ENCODE measurements around the gene KDM4B.
"Not testable (repeated sequence)": the region's sequence is repeated elsewhere in the genome, so short reads cannot be mapped to it uniquely, and the experiment has no call there.

The KDM4B gene

DNA sequence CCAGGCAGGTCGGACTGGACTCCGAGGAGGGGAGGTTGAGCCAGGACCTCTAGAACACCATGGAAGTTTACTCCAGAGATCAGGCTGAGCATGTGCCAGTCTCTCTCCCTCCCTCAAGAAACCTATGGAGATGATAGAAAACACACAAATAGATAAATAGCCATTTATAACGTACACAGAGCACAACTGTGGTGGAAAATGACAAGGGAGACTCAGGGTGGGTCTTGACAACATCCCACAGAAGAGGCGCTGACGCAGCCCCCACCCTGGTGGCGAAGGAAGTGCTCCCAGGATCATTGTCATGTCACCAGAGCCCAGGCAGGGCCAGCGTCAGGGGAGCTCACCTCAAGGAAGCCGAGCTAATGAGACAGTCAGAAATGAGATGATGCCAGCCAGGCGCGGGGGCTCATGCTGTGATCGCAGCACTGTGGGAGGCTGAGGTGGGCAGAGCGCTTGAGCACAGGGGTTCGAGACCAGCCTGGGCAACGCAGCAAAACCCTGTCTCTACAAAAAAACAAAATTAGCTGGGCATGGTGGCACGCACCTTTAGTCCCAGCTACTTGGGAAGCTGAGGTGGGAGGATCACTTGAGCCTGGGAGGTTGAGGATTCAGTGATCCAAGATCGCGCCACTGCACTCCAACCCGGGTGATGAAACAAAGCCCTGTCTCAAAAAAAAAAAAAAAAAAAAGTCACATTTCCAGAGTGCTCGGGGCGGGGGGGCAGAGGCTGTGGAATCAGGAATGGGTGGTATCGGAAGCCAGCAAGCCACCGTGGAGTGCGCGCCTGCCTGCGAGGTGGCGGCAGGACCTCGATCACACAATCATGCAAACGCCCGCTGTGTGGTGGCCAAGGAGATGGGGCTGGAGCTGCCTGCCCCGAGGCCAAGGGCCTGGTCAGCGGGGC, 178.4 kb downstream of the KDM4B start:
- no peak for DNase-seq (ENCODE audit: low read depth in 2 of 2, low spot score in 1 of 2)

DNA sequence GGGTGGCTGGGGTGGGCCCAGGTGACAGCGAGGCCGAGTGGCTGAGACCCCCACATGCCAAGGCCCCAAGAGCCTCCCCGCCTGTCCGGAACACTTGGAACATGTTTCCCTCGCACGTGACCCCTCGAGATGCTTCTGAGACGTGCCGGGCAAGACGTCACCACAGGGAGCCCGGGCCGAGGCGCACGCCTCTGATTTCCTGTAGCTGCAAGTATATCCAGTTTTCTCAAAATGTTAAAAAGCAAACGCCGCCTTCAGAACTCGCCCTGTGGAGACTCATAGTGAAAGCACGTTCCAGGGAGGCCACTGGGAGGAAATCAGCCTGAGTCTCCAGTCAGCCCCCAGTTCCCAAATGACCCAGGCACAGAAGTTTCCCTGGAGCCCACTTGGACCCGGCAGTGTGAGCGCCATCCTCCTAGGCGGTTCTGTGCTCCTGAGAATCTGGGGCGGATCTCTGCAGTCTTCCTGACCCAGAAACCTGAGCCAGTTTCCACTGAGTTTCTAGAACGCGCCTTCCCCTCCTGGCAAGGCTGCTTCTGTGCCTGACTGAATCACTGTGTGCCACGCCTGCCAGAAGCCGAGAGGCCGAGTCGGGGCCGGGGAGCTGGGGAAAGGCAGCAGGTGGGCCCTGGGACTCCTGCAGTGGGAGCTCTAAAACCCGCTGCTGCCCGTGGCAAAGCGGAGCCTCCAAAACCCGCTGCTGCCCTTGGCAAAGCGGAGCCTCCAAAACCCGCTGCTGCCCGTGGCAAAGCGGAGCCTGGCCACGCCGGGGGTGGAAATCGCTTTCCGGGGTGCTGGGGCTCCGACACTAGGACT, 179.3 kb downstream of the KDM4B start:
- DNase-seq (ENCODE audit: low read depth in 2 of 2, low spot score in 1 of 2) = no peak

DNA sequence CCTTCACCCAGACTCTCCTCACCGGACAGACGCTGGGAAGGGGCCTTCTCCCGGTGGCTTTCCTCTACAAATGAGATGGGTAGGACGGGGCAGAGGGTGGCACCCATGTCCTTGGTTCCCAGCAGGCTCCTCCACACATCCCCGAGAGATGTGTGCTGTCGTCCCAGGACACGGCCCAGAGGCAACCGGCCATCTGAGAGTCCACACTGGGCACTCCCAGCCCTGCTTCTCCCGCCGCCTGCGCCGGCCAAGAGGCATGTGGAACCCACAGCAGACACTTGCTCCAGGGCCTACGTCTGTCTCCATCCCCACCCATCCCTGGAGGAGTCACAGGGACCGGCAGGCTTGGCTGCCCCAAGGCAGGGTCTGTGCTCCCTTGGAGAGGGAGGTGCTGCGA, 179.9 kb downstream of the KDM4B start:
- no peak for DNase-seq (ENCODE audit: low read depth in 2 of 2, low spot score in 1 of 2)

DNA sequence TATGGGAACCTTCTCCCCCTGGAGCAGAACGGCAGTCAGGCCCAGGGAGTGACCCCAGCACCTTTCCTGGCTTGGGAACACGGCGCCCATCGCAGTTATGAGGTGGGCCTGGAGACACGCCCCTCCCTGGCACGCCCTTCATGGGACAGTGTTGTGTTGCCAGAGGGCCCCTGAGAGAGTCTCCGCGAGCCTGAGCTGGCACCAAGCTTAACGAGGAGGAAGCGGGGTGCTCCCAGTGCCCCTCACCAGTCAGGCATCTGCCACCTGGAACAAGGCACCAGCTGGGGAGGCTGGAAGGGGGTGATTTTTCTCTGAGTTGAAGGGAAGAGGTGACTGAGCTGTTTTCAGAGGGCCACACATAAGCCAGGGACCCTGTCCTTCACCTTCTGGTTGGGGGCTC, 180.6 kb downstream of the KDM4B start:
- DNase-seq (ENCODE audit: low read depth in 2 of 2, low spot score in 1 of 2) = no peak

DNA sequence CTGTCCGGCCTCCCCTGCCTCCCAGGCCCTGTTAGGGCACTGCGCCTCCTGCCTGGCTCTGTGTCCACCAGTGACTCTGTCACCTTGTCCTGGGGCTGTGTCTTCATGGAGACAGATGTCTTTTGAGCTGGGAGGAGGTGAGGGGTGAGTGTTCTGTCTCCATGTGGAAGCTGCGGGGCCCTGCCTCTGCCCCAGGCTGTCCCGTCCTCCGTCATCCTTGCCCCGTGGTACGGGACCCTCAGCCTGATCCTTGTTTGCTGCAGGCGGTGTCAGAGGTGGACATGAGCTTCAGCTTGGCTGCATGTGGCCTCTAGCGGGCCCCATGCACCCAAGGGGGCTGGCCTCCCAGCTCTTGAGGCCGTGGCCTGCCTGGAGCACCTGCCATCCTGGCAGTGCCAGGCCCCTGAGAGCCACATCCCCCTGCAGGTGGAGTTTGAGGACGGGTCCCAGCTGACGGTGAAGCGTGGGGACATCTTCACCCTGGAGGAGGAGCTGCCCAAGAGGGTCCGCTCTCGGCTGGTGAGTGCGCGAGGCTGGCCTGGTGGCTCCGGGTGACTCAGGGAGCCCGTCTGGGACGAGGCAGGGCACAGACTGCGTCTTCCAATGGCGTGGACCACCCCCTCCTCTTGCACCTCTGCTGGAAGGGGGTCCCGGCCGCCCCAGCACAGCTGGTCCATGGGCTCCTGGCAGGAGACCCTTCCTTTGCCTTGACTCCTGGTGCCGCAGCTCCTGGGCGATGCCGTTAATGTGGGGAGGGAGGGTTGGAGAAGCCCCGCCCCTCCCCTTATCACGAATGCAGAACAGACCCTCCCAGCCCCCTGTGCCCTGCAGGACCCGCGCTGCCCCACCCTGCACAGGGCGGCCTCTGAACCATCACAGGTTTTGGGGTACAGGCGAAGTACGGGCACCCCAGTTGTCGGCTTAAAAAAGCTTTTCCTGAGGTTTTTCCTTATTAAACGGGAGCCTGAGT, 181.3 kb downstream of the KDM4B start:
- DNase-seq (ENCODE audit: low read depth in 2 of 2, low spot score in 1 of 2) = no peak

DNA sequence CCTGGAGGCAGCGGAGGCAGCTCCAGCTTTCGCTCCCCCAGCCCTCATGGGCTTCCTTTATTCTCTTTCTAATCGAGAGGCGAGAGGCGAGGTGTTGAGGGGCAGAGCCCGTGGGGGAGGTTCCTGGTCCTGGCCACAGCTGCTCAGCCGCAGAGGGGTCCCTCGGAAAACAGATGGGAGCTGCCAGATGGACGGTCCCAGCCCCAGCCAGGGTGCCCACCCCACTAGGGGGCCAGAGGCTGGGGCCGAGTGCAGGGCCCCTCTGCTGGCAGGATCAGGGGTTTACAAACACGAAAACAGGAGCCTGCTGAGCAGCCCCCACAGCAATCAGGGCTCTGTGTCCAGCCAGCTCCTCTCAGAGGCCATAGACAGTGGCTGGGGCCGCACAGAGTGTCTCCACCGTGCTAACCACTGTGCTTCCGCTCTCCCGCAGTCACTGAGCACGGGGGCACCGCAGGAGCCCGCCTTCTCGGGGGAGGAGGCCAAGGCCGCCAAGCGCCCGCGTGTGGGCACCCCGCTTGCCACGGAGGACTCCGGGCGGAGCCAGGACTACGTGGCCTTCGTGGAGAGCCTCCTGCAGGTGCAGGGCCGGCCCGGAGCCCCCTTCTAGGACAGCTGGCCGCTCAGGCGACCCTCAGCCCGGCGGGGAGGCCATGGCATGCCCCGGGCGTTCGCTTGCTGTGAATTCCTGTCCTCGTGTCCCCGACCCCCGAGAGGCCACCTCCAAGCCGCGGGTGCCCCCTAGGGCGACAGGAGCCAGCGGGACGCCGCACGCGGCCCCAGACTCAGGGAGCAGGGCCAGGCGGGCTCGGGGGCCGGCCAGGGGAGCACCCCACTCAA, 182.2 kb downstream of the KDM4B start:
- no peak for DNase-seq (ENCODE audit: low read depth in 2 of 2, low spot score in 1 of 2)

DNA sequence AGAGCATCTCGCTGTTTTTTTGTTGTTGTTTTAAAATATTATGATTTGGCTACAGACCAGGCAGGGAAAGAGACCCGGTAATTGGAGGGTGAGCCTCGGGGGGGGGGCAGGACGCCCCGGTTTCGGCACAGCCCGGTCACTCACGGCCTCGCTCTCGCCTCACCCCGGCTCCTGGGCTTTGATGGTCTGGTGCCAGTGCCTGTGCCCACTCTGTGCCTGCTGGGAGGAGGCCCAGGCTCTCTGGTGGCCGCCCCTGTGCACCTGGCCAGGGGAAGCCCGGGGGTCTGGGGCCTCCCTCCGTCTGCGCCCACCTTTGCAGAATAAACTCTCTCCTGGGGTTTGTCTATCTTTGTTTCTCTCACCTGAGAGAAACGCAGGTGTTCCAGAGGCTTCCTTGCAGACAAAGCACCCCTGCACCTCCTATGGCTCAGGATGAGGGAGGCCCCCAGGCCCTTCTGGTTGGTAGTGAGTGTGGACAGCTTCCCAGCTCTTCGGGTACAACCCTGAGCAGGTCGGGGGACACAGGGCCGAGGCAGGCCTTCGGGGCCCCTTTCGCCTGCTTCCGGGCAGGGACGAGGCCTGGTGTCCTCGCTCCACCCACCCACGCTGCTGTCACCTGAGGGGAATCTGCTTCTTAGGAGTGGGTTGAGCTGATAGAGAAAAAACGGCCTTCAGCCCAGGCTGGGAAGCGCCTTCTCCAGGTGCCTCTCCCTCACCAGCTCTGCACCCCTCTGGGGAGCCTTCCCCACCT, 183.3 kb downstream of the KDM4B start:
- DNase-seq (ENCODE audit: low read depth in 2 of 2, low spot score in 1 of 2) = no peak

DNA sequence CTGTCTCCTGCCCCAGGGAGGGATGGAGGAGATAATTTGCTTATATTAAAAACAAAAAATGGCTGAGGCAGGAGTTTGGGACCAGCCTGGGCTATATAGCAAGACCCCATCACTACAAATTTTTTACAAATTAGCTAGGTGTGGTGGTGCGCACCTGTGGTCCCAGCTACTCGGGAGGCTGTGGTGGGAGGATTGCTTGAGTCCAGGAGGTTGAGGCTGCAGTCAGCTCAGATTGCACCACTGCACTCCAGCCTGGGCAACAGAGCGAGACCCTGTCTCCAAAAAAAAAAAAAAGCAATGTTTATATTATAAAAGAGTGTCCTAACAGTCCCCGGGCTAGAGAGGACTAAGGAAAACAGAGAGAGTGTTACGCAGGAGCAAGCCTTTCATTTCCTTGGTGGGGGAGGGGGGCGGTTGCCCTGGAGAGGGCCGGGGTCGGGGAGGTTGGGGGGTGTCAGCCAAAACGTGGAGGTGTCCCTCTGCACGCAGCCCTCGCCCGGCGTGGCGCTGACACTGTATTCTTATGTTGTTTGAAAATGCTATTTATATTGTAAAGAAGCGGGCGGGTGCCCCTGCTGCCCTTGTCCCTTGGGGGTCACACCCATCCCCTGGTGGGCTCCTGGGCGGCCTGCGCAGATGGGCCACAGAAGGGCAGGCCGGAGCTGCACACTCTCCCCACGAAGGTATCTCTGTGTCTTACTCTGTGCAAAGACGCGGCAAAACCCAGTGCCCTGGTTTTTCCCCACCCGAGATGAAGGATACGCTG, 184.0 kb downstream of the KDM4B start:
- DNase-seq (ENCODE audit: low read depth in 2 of 2, low spot score in 1 of 2) = no peak

DNA sequence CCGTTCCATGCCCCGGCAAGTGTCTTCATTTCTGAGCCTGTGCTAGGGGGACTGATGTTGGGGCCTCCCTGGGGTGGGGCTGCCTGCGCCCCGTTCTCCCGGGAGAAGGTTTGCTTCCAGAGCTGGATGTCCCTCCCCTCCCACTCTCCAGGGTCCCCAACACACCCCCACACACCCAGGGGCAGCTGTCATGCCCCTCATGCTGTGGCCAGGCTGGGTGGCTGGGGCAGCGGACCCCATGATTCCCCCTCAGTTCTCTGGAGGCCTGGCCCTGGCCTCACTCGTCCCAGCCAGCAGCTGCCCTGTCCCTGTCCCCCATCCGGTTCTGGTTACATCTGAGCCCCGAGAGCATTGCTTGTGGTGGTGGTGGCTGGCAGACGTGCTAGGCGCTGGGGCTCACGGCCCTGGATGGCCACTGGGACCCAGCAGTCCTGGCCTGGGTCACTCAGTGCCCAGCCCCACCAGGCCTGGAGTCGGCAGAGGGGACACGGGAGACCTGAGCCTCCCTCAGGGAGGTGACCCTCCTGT, 184.8 kb downstream of the KDM4B start:
- DNase-seq (ENCODE audit: low read depth in 2 of 2, low spot score in 1 of 2) = no peak

DNA sequence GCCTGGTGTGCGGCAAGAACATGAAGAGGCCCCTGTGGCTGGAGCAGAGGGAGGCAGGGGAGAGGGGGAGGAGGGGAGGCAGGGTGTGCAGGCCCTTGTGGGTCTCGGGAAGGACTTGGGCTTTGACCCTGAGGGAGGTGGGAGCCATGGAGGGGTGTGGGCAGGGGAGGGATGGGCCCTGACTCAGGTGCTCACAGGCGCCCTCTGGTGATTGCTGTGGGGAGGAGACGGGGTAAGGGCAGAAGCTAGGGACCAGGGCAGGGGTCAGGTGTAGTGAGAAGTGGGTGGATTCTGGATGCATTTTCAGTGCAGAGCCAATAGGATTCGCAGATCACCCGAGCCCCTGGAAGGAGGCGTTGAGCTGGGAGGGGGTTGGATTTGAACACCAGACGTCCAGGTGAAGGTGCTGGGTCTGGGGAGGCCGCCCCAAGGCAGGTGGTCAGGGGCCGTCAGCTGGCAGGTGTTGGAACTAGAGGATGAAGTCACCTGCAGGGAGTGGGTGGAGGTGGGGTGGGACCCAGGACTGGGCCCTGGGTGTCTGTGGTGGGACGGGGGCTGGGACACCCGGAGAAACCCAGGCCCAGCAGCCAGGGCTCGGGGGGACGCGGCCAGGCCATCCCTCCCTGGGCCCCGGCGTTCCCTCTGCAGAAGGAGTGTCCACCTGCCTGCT, 185.4 kb downstream of the KDM4B start:
- DNase-seq (ENCODE audit: low read depth in 2 of 2, low spot score in 1 of 2) = no peak

DNA sequence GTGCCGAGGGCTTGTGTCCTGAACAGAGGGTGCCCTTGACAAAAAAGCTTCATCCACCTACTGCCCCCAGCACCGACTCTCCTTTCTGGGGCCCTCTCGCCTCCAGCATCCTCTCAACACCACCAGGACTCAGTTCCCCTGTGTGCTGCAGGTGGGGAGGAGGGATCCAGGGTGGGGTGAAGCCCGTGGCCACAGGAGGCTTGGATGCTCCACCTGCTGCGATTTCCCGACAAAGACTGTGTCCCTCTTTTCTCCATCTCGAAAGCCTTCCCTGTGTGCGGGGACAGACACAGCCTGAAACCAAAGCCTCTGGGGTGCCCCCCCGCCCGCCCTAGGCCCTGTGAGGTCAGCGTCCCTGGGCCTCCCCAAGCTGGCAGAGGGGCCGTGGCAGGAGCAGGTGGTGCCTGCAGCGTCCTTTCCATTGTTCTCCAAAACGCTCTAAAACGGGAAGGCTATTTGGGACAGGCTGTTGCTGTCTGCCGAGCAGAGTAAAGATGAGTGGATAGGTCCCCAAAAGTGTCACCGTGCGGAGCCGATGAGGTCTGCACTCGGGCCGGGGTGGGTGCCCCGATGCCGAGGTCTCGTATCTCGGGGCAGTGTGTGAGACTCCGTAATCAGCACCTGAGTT, 186.0 kb downstream of the KDM4B start:
- DNase-seq (ENCODE audit: low read depth in 2 of 2, low spot score in 1 of 2) = no peak

DNA sequence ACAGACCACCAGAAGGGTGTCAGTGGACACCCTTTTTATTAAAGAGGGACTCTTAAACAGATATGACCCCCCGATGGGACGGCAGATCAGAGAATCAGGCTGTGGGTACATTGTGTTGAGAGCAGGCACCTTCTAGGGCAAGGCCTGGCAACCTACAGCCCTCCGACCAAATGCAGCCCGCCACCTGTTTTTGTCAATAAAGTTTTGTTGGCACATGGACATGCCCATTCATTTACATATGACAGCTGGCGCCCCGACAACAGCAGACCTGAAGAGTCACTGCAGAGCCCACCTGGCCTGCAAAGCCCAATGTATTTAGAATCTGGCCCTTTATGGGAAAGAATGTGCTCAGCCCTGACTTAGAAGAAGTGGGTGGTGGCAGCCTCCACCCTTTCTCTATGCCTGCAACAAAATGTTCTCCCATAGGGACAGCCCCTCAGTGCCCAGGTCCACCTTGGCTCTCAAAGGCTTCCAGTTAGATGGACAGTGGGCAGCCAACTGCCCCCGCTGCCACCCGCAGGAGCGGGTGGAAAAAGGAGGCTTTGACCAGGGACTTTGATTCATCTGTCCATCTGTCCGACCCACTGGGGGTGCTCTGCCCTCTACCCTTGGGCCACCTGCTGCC, 186.8 kb downstream of the KDM4B start:
- DNase-seq (ENCODE audit: low read depth in 2 of 2, low spot score in 1 of 2) = no peak

DNA sequence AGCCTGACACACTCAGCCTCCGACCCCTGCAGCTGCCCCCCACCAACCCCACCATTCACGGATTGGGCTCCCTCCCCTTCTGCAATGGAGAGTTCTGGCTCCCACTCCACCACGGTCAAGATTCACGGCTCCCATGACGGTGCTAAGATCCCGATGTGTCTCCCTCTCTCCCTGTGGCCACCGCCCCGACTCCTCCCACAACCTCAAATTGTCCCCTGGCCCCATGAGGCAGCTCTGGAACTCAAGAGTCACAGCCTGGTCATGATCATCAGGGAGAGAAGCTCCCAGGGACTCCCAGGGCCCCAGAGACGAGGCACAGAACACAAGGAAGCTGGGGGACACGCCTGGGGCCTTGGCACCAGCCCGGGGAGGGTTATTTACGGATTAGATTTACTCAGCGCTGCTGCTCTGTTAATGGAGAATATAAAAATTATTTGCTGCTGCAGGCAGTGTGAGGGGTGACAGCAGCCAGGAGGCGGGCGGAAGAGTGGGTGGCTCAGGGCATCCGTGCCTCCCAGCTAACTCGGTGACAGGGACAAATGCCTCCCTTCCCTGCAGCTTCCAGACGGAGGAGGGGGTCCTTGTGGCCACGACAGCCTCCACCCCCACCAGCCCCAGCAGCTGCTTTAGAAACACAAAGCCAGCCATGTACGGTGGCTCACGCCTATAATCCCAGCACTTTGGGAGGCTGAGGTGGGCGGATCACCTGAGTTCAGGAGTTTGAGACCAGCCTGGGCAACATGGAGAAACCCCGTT, 187.5 kb downstream of the KDM4B start:
- no peak for DNase-seq (ENCODE audit: low read depth in 2 of 2, low spot score in 1 of 2)

DNA sequence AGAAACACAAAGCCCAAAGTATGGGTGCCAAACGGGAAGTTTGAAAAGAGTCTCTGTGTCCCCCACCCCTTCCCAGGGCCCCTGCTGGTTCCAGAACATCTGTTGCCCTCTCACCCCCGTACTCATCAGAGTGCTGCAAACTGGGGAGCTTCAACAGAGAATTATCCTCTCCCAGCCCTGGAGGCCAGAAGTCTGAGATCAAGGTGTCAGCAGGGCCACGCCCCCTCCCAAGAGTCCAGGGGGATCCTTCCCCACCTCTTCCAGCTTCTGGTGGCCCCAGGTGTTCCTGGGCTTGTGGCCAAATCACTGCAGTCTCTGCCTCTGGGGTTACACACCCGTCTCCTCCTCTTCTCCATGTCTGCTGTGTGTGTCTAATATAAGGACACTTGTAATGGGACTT, 188.3 kb downstream of the KDM4B start:
- no peak for DNase-seq (ENCODE audit: low read depth in 2 of 2, low spot score in 1 of 2)

DNA sequence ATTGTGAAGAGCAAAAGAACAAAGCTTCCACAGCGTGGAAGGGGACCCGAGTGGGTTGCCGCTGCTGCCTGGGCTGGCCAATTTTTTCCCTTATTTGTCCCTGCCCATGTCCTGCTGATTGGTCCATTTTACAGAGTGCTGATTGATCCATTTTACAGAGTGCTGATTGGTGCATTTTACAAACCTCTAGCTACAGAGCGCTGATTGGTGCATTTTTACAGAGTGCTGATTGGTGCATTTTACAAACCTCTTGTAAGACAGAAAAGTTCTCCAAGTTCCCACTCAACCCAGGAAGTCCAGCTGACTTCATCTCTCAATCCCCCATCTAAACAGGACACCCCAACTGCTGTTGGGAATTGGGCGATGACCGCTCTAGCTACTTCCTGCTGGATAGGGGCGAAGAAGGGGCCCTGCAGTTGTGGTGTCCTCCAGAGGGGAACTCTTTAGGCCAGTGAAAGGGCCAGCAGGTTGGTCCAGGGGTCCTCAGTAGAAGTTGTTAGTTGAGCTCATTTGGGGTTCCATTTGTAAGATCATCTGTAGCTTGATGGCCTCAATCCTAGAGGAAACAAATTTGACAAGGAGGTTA, 189.7 kb downstream of the KDM4B start:
- not testable (repeated sequence) for DNase-seq (ENCODE audit: low read depth in 2 of 2, low spot score in 1 of 2)

Measured in stimulated activated CD8-positive, alpha-beta memory T cell treated with anti-CD3 and anti-CD28 coated beads, Interleukin-4, amount 100 ng/mL, for 4 hours (primary cell).